SK-N-SH treated with all-trans-retinoic acid at 6 μM for 48 hours (cell line): ENCODE results near the gene UBQLN4.

Source experiments
- ATAC-seq: fragments of 200-7000 bp; cut with Tn5 transposase; 3 replicates; pipeline ENCODE4 v1.9.1; 2020; ENCODE audit warnings: mild to moderate bottlenecking, moderate library complexity
- ARNTL ChIP-seq: fragments of 450-650 bp; formaldehyde crosslinking; IDR thresholded peaks from 2 replicates; pipeline ENCODE4 v1.5.0; 2020; ENCODE audit warnings: low read depth, mild to moderate bottlenecking, moderate library complexity, borderline replicate concordance
- BACH2 ChIP-seq: fragments of 250-450 bp; sonication (Bioruptor Pico); IDR thresholded peaks from 2 replicates; pipeline ENCODE4 v1.9.0; 2021; ENCODE audit warnings: mild to moderate bottlenecking, borderline replicate concordance
- CSDC2 ChIP-seq: fragments of 250-450 bp; sonication (Bioruptor Pico); IDR thresholded peaks from 2 replicates; pipeline ENCODE4 v1.5.0; 2020; ENCODE audit warnings: mild to moderate bottlenecking, moderate library complexity
- ESRRG ChIP-seq: fragments of 250-450 bp; sonication (Bioruptor Pico); IDR thresholded peaks from 2 replicates; pipeline ENCODE4 v1.6.1; 2021; ENCODE audit warnings: mild to moderate bottlenecking
- GLIS3 ChIP-seq: fragments of 250-450 bp; sonication (Bioruptor Pico); IDR thresholded peaks from 2 replicates; pipeline ENCODE4 v1.5.0; 2020; ENCODE audit warnings: mild to moderate bottlenecking, moderate library complexity
- ISL1 ChIP-seq: fragments of 250-450 bp; sonication (Bioruptor Pico); IDR thresholded peaks from 2 replicates; pipeline ENCODE4 v2.1.2; 2022; ENCODE audit warnings: mild to moderate bottlenecking, moderate library complexity
- OSR1 ChIP-seq: fragments of 250-450 bp; sonication (Bioruptor Pico); IDR thresholded peaks from 2 replicates; pipeline ENCODE4 v1.8.0; 2022; ENCODE audit warnings: moderate library complexity, mild to moderate bottlenecking, inconsistent platforms
- PATZ1 ChIP-seq: fragments of 250-450 bp; sonication (Bioruptor Pico); IDR thresholded peaks from 2 replicates; pipeline ENCODE4 v1.8.0; 2020; ENCODE audit warnings: mild to moderate bottlenecking, moderate library complexity, borderline replicate concordance
- PPARA ChIP-seq: fragments of 250-450 bp; sonication (Bioruptor Pico); IDR thresholded peaks from 2 replicates; pipeline ENCODE4 v1.5.0; 2020; ENCODE audit warnings: mild to moderate bottlenecking, borderline replicate concordance
- RARB ChIP-seq: fragments of 250-450 bp; sonication (Bioruptor Pico); IDR thresholded peaks from 2 replicates; pipeline ENCODE4 v1.8.0; 2021; ENCODE audit warnings: mild to moderate bottlenecking, moderate library complexity
- SNAI2 ChIP-seq: fragments of 250-450 bp; sonication (Bioruptor Pico); IDR thresholded peaks from 2 replicates; pipeline ENCODE4 v1.5.0; 2020; ENCODE audit warnings: mild to moderate bottlenecking, moderate library complexity
- TCF4 ChIP-seq: fragments of 250-450 bp; sonication (Bioruptor Pico); IDR thresholded peaks from 2 replicates; pipeline ENCODE4 v1.8.0; 2021; ENCODE audit warnings: mild to moderate bottlenecking, moderate library complexity, borderline replicate concordance
- ZC3H10 ChIP-seq: fragments of 250-450 bp; sonication (Bioruptor Pico); IDR thresholded peaks from 2 replicates; pipeline ENCODE4 v1.5.1; 2021; ENCODE audit warnings: mild to moderate bottlenecking, moderate library complexity
- ZFP3 ChIP-seq: fragments of 250-450 bp; sonication (Bioruptor Pico); IDR thresholded peaks from 2 replicates; pipeline ENCODE4 v1.5.0; 2020; ENCODE audit warnings: mild to moderate bottlenecking, moderate library complexity
- ZFP30 ChIP-seq: fragments of 450-650 bp; formaldehyde crosslinking; IDR thresholded peaks from 2 replicates; pipeline ENCODE4 v1.5.0; 2022; ENCODE audit warnings: mild to moderate bottlenecking, moderate library complexity
- ZNF565 ChIP-seq: fragments of 450-650 bp; formaldehyde crosslinking; conservative IDR thresholded peaks from 2 replicates; pipeline ENCODE4 v1.5.0; 2020; ENCODE audit warnings: low read depth, mild to moderate bottlenecking, moderate library complexity
- ZNF70 ChIP-seq: fragments of 450-650 bp; formaldehyde crosslinking; IDR thresholded peaks from 2 replicates; pipeline ENCODE4 v1.5.0; 2020; ENCODE audit warnings: mild to moderate bottlenecking, moderate library complexity
- TF ChIP-seq, protein P1 (sequence below): fragments of 250-450 bp; sonication (Bioruptor Pico); IDR thresholded peaks from 2 replicates; pipeline ENCODE4 v1.8.0; 2021; ENCODE audit warnings: low read depth, mild to moderate bottlenecking, moderate library complexity, borderline replicate concordance
- TF ChIP-seq, protein P2 (sequence below): fragments of 250-450 bp; sonication (Bioruptor Pico); IDR thresholded peaks from 2 replicates; pipeline ENCODE4 v1.5.1; 2021; ENCODE audit warnings: mild to moderate bottlenecking, moderate library complexity
- TF ChIP-seq, protein P3 (sequence below): fragments of 250-450 bp; sonication (Bioruptor Pico); IDR thresholded peaks from 2 replicates; pipeline ENCODE4 v1.5.1; 2020; ENCODE audit warnings: low read depth, mild to moderate bottlenecking, moderate library complexity

The UBQLN4 gene

DNA sequence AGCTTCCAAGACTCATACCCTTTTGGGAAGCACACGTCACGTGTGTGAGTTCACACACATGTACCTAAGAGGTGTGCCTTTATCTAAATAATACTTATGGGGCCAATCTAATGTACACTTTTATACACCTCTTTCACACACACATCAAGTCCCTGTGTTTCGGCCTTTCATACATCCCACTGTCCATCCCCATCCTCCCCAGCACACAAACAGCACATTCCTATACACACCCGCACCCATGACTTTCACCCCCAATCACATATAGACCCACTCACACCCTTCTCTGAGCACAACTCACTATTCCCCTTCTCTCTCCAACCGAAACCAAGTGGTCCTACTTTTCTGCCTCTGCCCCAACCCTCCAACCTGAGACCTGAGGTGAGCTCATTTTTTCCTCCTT, 25.1 kb upstream of the UBQLN4 start:
- TF ChIP-seq ARNTL (CRISPR knock-in tag) = no peak
- TF ChIP-seq ZC3H10 = no peak
- no peak for TF ChIP-seq PPARA (CRISPR knock-in tag)
- no peak for TF ChIP-seq CSDC2 (CRISPR knock-in tag)
- TF ChIP-seq SNAI2 (CRISPR knock-in tag) = no peak
- TF ChIP-seq GLIS3 (CRISPR knock-in tag) = no peak
- TF ChIP-seq ESRRG (CRISPR knock-in tag) = no peak
- no peak for TF ChIP-seq PATZ1 (CRISPR knock-in tag)
- no peak for TF ChIP-seq RARB (CRISPR knock-in tag)
- no peak for TF ChIP-seq ZNF70
- TF ChIP-seq, protein P1, sequence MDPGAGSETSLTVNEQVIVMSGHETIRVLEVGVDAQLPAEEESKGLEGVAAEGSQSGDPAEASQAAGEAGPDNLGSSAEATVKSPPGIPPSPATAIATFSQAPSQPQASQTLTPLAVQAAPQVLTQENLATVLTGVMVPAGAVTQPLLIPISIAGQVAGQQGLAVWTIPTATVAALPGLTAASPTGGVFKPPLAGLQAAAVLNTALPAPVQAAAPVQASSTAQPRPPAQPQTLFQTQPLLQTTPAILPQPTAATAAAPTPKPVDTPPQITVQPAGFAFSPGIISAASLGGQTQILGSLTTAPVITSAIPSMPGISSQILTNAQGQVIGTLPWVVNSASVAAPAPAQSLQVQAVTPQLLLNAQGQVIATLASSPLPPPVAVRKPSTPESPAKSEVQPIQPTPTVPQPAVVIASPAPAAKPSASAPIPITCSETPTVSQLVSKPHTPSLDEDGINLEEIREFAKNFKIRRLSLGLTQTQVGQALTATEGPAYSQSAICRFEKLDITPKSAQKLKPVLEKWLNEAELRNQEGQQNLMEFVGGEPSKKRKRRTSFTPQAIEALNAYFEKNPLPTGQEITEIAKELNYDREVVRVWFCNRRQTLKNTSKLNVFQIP = no peak
- TF ChIP-seq ISL1 (CRISPR knock-in tag) = no peak
- TF ChIP-seq BACH2 = no peak
- no peak for TF ChIP-seq OSR1 (CRISPR knock-in tag)
- TF ChIP-seq, protein P2, sequence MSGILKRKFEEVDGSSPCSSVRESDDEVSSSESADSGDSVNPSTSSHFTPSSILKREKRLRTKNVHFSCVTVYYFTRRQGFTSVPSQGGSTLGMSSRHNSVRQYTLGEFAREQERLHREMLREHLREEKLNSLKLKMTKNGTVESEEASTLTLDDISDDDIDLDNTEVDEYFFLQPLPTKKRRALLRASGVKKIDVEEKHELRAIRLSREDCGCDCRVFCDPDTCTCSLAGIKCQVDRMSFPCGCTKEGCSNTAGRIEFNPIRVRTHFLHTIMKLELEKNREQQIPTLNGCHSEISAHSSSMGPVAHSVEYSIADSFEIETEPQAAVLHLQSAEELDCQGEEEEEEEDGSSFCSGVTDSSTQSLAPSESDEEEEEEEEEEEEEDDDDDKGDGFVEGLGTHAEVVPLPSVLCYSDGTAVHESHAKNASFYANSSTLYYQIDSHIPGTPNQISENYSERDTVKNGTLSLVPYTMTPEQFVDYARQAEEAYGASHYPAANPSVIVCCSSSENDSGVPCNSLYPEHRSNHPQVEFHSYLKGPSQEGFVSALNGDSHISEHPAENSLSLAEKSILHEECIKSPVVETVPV (CRISPR knock-in tag) = no peak
- no peak for TF ChIP-seq ZFP3 (CRISPR knock-in tag)
- TF ChIP-seq, protein P3, sequence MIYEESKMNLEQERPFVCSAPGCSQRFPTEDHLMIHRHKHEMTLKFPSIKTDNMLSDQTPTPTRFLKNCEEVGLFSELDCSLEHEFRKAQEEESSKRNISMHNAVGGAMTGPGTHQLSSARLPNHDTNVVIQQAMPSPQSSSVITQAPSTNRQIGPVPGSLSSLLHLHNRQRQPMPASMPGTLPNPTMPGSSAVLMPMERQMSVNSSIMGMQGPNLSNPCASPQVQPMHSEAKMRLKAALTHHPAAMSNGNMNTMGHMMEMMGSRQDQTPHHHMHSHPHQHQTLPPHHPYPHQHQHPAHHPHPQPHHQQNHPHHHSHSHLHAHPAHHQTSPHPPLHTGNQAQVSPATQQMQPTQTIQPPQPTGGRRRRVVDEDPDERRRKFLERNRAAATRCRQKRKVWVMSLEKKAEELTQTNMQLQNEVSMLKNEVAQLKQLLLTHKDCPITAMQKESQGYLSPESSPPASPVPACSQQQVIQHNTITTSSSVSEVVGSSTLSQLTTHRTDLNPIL = no peak
- no peak for TF ChIP-seq ZFP30 (CRISPR knock-in tag)
- TF ChIP-seq TCF4 (CRISPR knock-in tag) = no peak
- no peak for ATAC-seq

DNA sequence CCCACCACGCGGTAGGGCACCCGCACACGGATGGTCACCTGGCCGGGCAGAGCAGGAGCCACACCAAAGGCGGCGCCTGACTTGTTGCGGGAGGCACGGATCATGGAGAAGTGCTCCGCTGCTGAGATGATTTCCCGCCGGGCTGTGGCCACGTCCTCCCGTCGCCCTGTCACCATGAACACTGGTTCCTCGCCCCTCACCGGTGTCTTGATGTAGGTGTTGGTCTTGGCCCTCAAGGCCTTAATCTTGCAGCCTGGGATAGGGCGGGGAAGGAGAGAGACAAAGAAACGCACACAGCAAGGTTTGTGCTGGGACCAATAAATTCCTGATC, 23.8 kb upstream of the UBQLN4 start:
- TF ChIP-seq PPARA (CRISPR knock-in tag) = no peak
- no peak for TF ChIP-seq ZNF565 (CRISPR knock-in tag)
- no peak for TF ChIP-seq OSR1 (CRISPR knock-in tag)
- TF ChIP-seq ZFP3 (CRISPR knock-in tag) = no peak
- TF ChIP-seq ZNF70 = no peak
- no peak for TF ChIP-seq SNAI2 (CRISPR knock-in tag)
- no peak for TF ChIP-seq BACH2
- TF ChIP-seq, protein P3 = no peak
- TF ChIP-seq ESRRG (CRISPR knock-in tag) = no peak
- TF ChIP-seq, protein P1 = no peak
- TF ChIP-seq CSDC2 (CRISPR knock-in tag) = no peak
- no peak for TF ChIP-seq PATZ1 (CRISPR knock-in tag)
- TF ChIP-seq ARNTL (CRISPR knock-in tag) = no peak
- TF ChIP-seq, protein P2 (CRISPR knock-in tag) = no peak
- TF ChIP-seq, all 23 proteins: peak for 0
- ATAC-seq = no peak
